ENCODE results near the gene CNTROB. TPM values are rescaled to one million over a fixed set of nuclear protein-coding genes. Genes with fewer than 3 reads are reported as not detected.

CNTROB gene
- total and polyA plus RNA-seq, 2 experiments from 2014 or later = 21.1 to 37.5 TPM

- H3K36me3 ChIP-seq (replicated peaks; ENCODE audit: insufficient read depth, low read depth) = no peaks in the 10 kb centered on the region
Observed at GRCh38 chr17:7903154-7904103, 28.6 kb upstream of the CNTROB start.

GRCh38 chr17:7909089-7909488 is 22.9 kb upstream of the CNTROB start:
- no peaks in the 10 kb centered on the region for H3K9me2 ChIP-seq (replicated peaks; ENCODE audit: insufficient read depth)
- no peaks in the 10 kb centered on the region for H3K4me1 ChIP-seq (ENCODE audit: insufficient read depth)
- 98% methylated on average over 24 of the region's 29 CpGs for WGBS (ENCODE audit: low lambda C conversion rate, missing lambda C conversion rate)
- no peak for TF ChIP-seq EZH2phosphoT487 (IDR thresholded peaks at IDR 0.05; ENCODE audit: low read depth, severe bottlenecking, unreplicated experiment)
- TF ChIP-seq CTCF (IDR thresholded peaks at IDR 0.05; ENCODE audit: poor library complexity) = no peak
- TF ChIP-seq EZH2 (IDR thresholded peaks at IDR 0.05; ENCODE audit: borderline replicate concordance) = no peak
- no peak overlapping the region for H2AFZ ChIP-seq
- no peaks in the 10 kb centered on the region for H4K20me1 ChIP-seq (ENCODE audit: insufficient read depth, poor library complexity, severe bottlenecking)
- H3K27ac ChIP-seq = no peak overlapping the region
- H3K27me3 ChIP-seq = no peaks in the 10 kb centered on the region
- no peaks in the 10 kb centered on the region for H3K79me2 ChIP-seq
- H3K4me3 ChIP-seq = no peak overlapping the region
- no peaks in the 10 kb centered on the region for H3K9me3 ChIP-seq (ENCODE audit: low read depth)
- no peaks in the 10 kb centered on the region for H3K36me3 ChIP-seq (replicated peaks; ENCODE audit: insufficient read depth, low read depth)
- no peak overlapping the region for H3K4me2 ChIP-seq
- no peak for DNase-seq (ENCODE audit: low spot score)

More at GRCh38 chr17:7903154-7904103, 28.6 kb upstream of the CNTROB start:
- Histone ChIP-seq H3K4me2 (no peak overlapping the region), H3K9me2 (replicated peaks; ENCODE audit: insufficient read depth) (no peaks in the 10 kb centered on the region), H3K4me1 (ENCODE audit: insufficient read depth) (no peaks in the 10 kb centered on the region), H3K79me2 (no peaks in the 10 kb centered on the region), H3K27ac (no peak overlapping the region), H3K27me3 (no peaks in the 10 kb centered on the region), H2AFZ (no peak overlapping the region), H3K4me3 (no peak overlapping the region), H3K9me3 (ENCODE audit: low read depth) (no peaks in the 10 kb centered on the region), H4K20me1 (ENCODE audit: insufficient read depth, poor library complexity, severe bottlenecking) (no peaks in the 10 kb centered on the region)
- DNase-seq (ENCODE audit: low spot score) = no peak
- no peak for TF ChIP-seq CTCF (IDR thresholded peaks at IDR 0.05; ENCODE audit: poor library complexity)
- no peak for TF ChIP-seq EZH2 (IDR thresholded peaks at IDR 0.05; ENCODE audit: borderline replicate concordance)
- no peak for TF ChIP-seq EZH2phosphoT487 (IDR thresholded peaks at IDR 0.05; ENCODE audit: low read depth, severe bottlenecking, unreplicated experiment)
- 75% methylated on average over 22 of the region's 22 CpGs for WGBS (ENCODE audit: low lambda C conversion rate, missing lambda C conversion rate)

- H3K9me2 ChIP-seq (replicated peaks; ENCODE audit: insufficient read depth) = no peaks in the 10 kb centered on the region
- no peaks in the 10 kb centered on the region for H3K9me3 ChIP-seq (ENCODE audit: low read depth)
- H4K20me1 ChIP-seq (ENCODE audit: insufficient read depth, poor library complexity, severe bottlenecking) = no peaks in the 10 kb centered on the region
- no peak overlapping the region for H3K27ac ChIP-seq
- H3K36me3 ChIP-seq (replicated peaks; ENCODE audit: insufficient read depth, low read depth) = no peaks in the 10 kb centered on the region
- H3K27me3 ChIP-seq = no peaks in the 10 kb centered on the region
- no peaks in the 10 kb centered on the region for H3K79me2 ChIP-seq
- no peak overlapping the region for H2AFZ ChIP-seq
- 97% methylated on average over 15 of the region's 15 CpGs for WGBS (ENCODE audit: low lambda C conversion rate, missing lambda C conversion rate)
- DNase-seq (ENCODE audit: low spot score) = no peak
- peaks cover 8% of the 10 kb centered on the region for H3K4me1 ChIP-seq (ENCODE audit: insufficient read depth)
- no peak overlapping the region for H3K4me3 ChIP-seq
- no peak overlapping the region for H3K4me2 ChIP-seq
- no peak for TF ChIP-seq EZH2 (IDR thresholded peaks at IDR 0.05; ENCODE audit: borderline replicate concordance)
- no peak for TF ChIP-seq EZH2phosphoT487 (IDR thresholded peaks at IDR 0.05; ENCODE audit: low read depth, severe bottlenecking, unreplicated experiment)
- no peak for TF ChIP-seq CTCF (IDR thresholded peaks at IDR 0.05; ENCODE audit: poor library complexity)
Observed at GRCh38 chr17:7910281-7910680, 21.7 kb upstream of the CNTROB start.

Measured in hepatocyte (in vitro differentiated cells).